GM12878 (cell line): ENCODE results near the gene NUP93. TPM values are rescaled to one million over a fixed set of nuclear protein-coding genes. Genes with fewer than 3 reads are reported as not detected.
A peak's percentile ranks its signal among the peaks of the same experiment; 100 is the strongest.

Experiments
- E4F1 ChIP-seq: fragments of 450-650 bp; IDR thresholded peaks from 2 replicates; pipeline ENCODE4 v1.6.1; 2018; ENCODE audit warnings: borderline replicate concordance, mild to moderate bottlenecking; ENCODE audit not compliant: partially characterized antibody
- ETV6 ChIP-seq, 2 experiments: fragments of 450-650 bp in 1 of 2; IDR thresholded peaks in 1 of 2; conservative IDR thresholded peaks in 1 of 2; 2 replicates each; pipeline ENCODE4 v1.6.1; 2014; ENCODE audit warnings: antibody characterized with exemption in 1 of 2, borderline replicate concordance in 1 of 2, low read depth in 1 of 2, mild to moderate bottlenecking in 1 of 2, moderate library complexity in 1 of 2
- HDGF ChIP-seq: fragments of 450-650 bp; IDR thresholded peaks from 2 replicates; pipeline ENCODE4 v1.6.1; 2016; ENCODE audit warnings: antibody characterized with exemption
- KDM1A ChIP-seq: fragments of 200-600 bp; sonication (generic); IDR thresholded peaks from 2 replicates; pipeline ENCODE4 v1.6.1; 2016; ENCODE audit warnings: borderline replicate concordance
- PAX8 ChIP-seq: fragments of 450-650 bp; IDR thresholded peaks from 2 replicates; pipeline ENCODE4 v1.6.1; 2017; ENCODE audit warnings: mild to moderate bottlenecking, moderate library complexity
- RBBP5 ChIP-seq: fragments of 200-600 bp; sonication (generic); conservative IDR thresholded peaks from 2 replicates; pipeline ENCODE4 v1.6.1; 2016
- RELA ChIP-seq: fragments of 450-650 bp; IDR thresholded peaks from 2 replicates; pipeline ENCODE4 v1.8.0; 2014; ENCODE audit warnings: borderline replicate concordance; ENCODE audit not compliant: partially characterized antibody
- RFX5 ChIP-seq: IDR thresholded peaks from 2 replicates; pipeline ENCODE4 v1.6.1; 2011; ENCODE audit warnings: low read depth, low read length, improper control_type of control experiment
- SKIL ChIP-seq: fragments of 450-650 bp; IDR thresholded peaks from 2 replicates; pipeline ENCODE4 v1.6.1; 2017; ENCODE audit warnings: mild to moderate bottlenecking, low read depth, inconsistent platforms; ENCODE audit not compliant: poor library complexity, severe bottlenecking
- SMC3 ChIP-seq: IDR thresholded peaks from 2 replicates; pipeline ENCODE4 v1.6.1; 2011; ENCODE audit warnings: low read length, improper control_type of control experiment, borderline replicate concordance
- SPI1 ChIP-seq: IDR thresholded peaks from 2 replicates; pipeline ENCODE4 v1.6.1; 2011; ENCODE audit warnings: low read depth, mild to moderate bottlenecking, low read length, moderate library complexity, borderline replicate concordance; ENCODE audit not compliant: insufficient read depth
- TAF1 ChIP-seq: IDR thresholded peaks from 2 replicates; pipeline ENCODE4 v1.6.1; 2011; ENCODE audit warnings: mild to moderate bottlenecking, low read depth, low read length, borderline replicate concordance
- TCF3 ChIP-seq: IDR thresholded peaks from 2 replicates; pipeline ENCODE4 v1.6.1; 2012; ENCODE audit warnings: low read depth, mild to moderate bottlenecking, low read length, borderline replicate concordance; ENCODE audit not compliant: insufficient read depth
- USF1 ChIP-seq: IDR thresholded peaks from 2 replicates; pipeline ENCODE4 v1.6.1; 2011; ENCODE audit warnings: borderline replicate concordance, low read depth, mild to moderate bottlenecking, moderate library complexity, mixed read lengths, low read length; ENCODE audit not compliant: insufficient read depth; ENCODE audit errors: extremely low read length
- YY1 ChIP-seq: IDR thresholded peaks from 2 replicates; pipeline ENCODE4 v1.6.1; 2011; ENCODE audit warnings: low read depth, mild to moderate bottlenecking, low read length
- polyA plus RNA-seq, 11 experiments: library from polyadenylated mRNA; depleted of rRNA in 4 of 11; unstranded in 6 of 11; stranded (reverse) in 5 of 11; fragments of >200 nt; fragmentation: Nextera tagmentation in 4 of 11; fragmentation: Illumina TruSeq in 1 of 11; extraction: Ambion mirVana in 4 of 11; extraction: Trizol in 1 of 11; gene quantifications; 1 replicate in 1 of 11; 2 replicates in 10 of 11; pipeline versions ENCODE4 v1.2.1 to v1.2.3, GENCODE V29; 2011 to 2016; ENCODE audit warnings: inconsistent platforms in 2 of 11, missing spikeins in 2 of 11, low read depth in 1 of 11
- total RNA-seq, 4 experiments: library from RNA; depleted of rRNA in 3 of 4; stranded (reverse); fragments of >200 nt in 3 of 4; fragmentation: Illumina TruSeq in 1 of 4; extraction: Trizol in 1 of 4; gene quantifications; 2 replicates each; pipeline versions ENCODE4 v1.2.1 to v1.2.3, GENCODE V29; 2013 to 2021
- TF ChIP-seq, protein P1 (sequence below): fragments of 150-350 bp; IDR thresholded peaks from 2 replicates; pipeline ENCODE4 v1.6.1; 2014; ENCODE audit warnings: mild to moderate bottlenecking, low read depth, low read length
- TF ChIP-seq, protein P2 (sequence below): IDR thresholded peaks from 2 replicates; pipeline ENCODE4 v1.6.1; 2012; ENCODE audit warnings: low read length, inconsistent platforms

The NUP93 gene
- total and polyA plus RNA-seq, 10 of the 15 experiments (the other 5 are each of a cell fraction or from before 2014, with no cell fraction given) = 82.2 to 175 (median 101) TPM

DNA sequence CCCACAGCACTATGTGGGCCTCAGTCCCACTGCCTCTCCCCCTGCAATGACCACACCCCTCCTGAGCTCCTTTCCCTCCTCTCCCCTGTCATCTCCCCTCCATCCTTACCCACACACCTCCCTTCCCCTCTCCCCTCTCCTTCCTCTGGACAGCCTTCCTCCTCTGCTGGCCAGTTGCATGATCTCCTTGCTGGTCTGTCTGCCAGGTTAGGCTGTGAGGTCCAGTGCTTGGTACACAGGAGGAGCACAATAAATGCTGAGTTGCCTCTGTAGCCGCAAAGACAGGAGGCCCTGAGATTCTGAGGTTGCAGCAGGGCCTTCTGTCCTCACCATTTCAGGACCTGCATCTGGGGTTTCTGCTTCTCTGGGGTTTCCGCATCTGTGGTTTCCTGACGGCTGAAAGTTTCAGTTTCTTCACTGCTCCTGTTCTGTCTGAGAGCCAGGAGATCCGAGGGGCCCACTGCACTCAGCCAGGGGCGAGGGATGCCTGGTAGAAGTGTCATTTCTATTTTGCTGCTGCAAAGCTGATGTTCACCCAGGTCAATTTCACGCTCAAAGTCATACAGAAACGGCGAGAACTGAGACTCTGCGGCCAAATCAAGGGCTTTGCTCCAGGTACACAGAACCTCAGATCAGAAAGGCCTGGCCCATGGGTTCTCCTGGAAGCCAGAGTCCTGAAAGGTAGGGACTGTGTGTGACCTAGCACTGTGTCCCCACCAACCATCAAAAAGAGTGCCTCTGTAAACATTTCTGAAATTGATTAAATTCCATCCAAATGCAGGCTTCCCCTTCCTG lies 130.5 kb downstream of the NUP93 start (continued):
- TF ChIP-seq SPI1 = no peak; the same call in 1 of the 2 replicates
- TF ChIP-seq TAF1 = 0 out of 2 replicates have a peak, but pooled peaks have one; percentile 32
- TF ChIP-seq RELA = peak; percentile 7
- TF ChIP-seq YY1 = peak; percentile 62
- no peak for TF ChIP-seq KDM1A
- TF ChIP-seq RBBP5 = no peak
- peak; percentile 24; the same call in 1 of the 2 replicates for TF ChIP-seq SMC3
- TF ChIP-seq RFX5 = no peak
- no peak for TF ChIP-seq PAX8
- TF ChIP-seq ETV6 (conservative IDR thresholded peaks at IDR 0.05 in 1 of 2, IDR thresholded peaks at IDR 0.05 in 1 of 2; ENCODE audit: borderline replicate concordance in 1 of 2, low read depth in 1 of 2) = peak in 1 of 2 experiments; percentile 94; a peak in 2 of 4 replicates
- TF ChIP-seq, protein P1, sequence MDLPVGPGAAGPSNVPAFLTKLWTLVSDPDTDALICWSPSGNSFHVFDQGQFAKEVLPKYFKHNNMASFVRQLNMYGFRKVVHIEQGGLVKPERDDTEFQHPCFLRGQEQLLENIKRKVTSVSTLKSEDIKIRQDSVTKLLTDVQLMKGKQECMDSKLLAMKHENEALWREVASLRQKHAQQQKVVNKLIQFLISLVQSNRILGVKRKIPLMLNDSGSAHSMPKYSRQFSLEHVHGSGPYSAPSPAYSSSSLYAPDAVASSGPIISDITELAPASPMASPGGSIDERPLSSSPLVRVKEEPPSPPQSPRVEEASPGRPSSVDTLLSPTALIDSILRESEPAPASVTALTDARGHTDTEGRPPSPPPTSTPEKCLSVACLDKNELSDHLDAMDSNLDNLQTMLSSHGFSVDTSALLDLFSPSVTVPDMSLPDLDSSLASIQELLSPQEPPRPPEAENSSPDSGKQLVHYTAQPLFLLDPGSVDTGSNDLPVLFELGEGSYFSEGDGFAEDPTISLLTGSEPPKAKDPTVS = no peak
- TF ChIP-seq, protein P2, sequence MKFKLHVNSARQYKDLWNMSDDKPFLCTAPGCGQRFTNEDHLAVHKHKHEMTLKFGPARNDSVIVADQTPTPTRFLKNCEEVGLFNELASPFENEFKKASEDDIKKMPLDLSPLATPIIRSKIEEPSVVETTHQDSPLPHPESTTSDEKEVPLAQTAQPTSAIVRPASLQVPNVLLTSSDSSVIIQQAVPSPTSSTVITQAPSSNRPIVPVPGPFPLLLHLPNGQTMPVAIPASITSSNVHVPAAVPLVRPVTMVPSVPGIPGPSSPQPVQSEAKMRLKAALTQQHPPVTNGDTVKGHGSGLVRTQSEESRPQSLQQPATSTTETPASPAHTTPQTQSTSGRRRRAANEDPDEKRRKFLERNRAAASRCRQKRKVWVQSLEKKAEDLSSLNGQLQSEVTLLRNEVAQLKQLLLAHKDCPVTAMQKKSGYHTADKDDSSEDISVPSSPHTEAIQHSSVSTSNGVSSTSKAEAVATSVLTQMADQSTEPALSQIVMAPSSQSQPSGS = no peak; the same call in 1 of the 2 replicates
- TF ChIP-seq HDGF = peak; percentile 98
- TF ChIP-seq TCF3 = peak; percentile 84; the same call in 1 of the 2 replicates
- no peak for TF ChIP-seq USF1
- TF ChIP-seq SKIL = peak; percentile 73
- TF ChIP-seq E4F1 = no peak
